Activated naive CD8-positive, alpha-beta T cell treated with anti-CD3 and anti-CD28 coated beads for 36 hours (primary cell): ENCODE data around the gene PFKL. TPM values are rescaled to one million over a fixed set of nuclear protein-coding genes. Genes with fewer than 3 reads are reported as not detected.
"Not testable (repeated sequence)": the region's sequence is repeated elsewhere in the genome, so short reads cannot be mapped to it uniquely, and the experiment has no call there.

Experiments
- DNase-seq: peaks from one replicate; pipeline ENCODE4 v3.0.0; 2021
- H3K27ac Mint-ChIP-seq: one replicate; pipeline ENCODE4 v1.8.0; 2022; ENCODE audit warnings: mild to moderate bottlenecking, moderate library complexity, mixed read lengths
- H3K27me3 Mint-ChIP-seq: one replicate; pipeline ENCODE4 v1.8.0; 2022; ENCODE audit warnings: mild to moderate bottlenecking, mixed read lengths
- H3K36me3 Mint-ChIP-seq: one replicate; pipeline ENCODE4 v1.8.0; 2021; ENCODE audit warnings: mild to moderate bottlenecking, mixed read lengths
- H3K4me1 Mint-ChIP-seq: one replicate; pipeline ENCODE4 v1.8.0; 2021; ENCODE audit warnings: mixed read lengths
- H3K4me3 Mint-ChIP-seq: one replicate; pipeline ENCODE4 v1.8.0; 2022; ENCODE audit warnings: mild to moderate bottlenecking, moderate library complexity, mixed read lengths
- H3K9me3 Mint-ChIP-seq: one replicate; pipeline ENCODE4 v1.8.0; 2022; ENCODE audit warnings: mixed read lengths
- total RNA-seq, 2 experiments: library from RNA; stranded (reverse); gene quantifications; one replicate each; pipeline ENCODE4 v1.2.3, GENCODE V29; 2021

Gene PFKL
- total RNA-seq, 2 experiments from 2014 or later = 150 to 154 TPM

- Mint-ChIP-seq H3K4me1 (no peaks in the 10 kb centered on the region), H3K27me3 (no peaks in the 10 kb centered on the region), H3K4me3 (no peak overlapping the region), H3K9me3 (no peaks in the 10 kb centered on the region), H3K36me3 (peaks cover 1% of the 10 kb centered on the region), H3K27ac (no peak overlapping the region)
- no peak for DNase-seq
Measured at GRCh38 chr21:44331650-44332307, 31.9 kb downstream of the PFKL start.

GRCh38 chr21:44332383-44332782, 32.5 kb downstream of the PFKL start:
- no peaks in the 10 kb centered on the region for H3K9me3 Mint-ChIP-seq
- peaks cover 1% of the 10 kb centered on the region for H3K36me3 Mint-ChIP-seq
- H3K4me3 Mint-ChIP-seq = no peak overlapping the region
- H3K27ac Mint-ChIP-seq = no peak overlapping the region
- H3K27me3 Mint-ChIP-seq = no peaks in the 10 kb centered on the region
- H3K4me1 Mint-ChIP-seq = peaks cover under 1% of the 10 kb centered on the region
- no peak for DNase-seq

- H3K4me1 Mint-ChIP-seq = peaks cover 4% of the 10 kb centered on the region
- no peaks in the 10 kb centered on the region for H3K9me3 Mint-ChIP-seq
- H3K27me3 Mint-ChIP-seq = no peaks in the 10 kb centered on the region
- no peak overlapping the region for H3K27ac Mint-ChIP-seq
- H3K36me3 Mint-ChIP-seq = peaks cover 1% of the 10 kb centered on the region
- H3K4me3 Mint-ChIP-seq = no peak overlapping the region
- no peak for DNase-seq
Measured at GRCh38 chr21:44332965-44333364, 33.1 kb downstream of the PFKL start.

GRCh38 chr21:44333509-44334328, 33.9 kb downstream of the PFKL start:
- Mint-ChIP-seq H3K27ac (no peak overlapping the region), H3K4me3 (no peak overlapping the region), H3K36me3 (peaks cover 1% of the 10 kb centered on the region), H3K4me1 (peaks cover 6% of the 10 kb centered on the region), H3K27me3 (no peaks in the 10 kb centered on the region), H3K9me3 (no peaks in the 10 kb centered on the region)
- no peak for DNase-seq

- Mint-ChIP-seq H3K36me3 (peaks cover 1% of the 10 kb centered on the region), H3K27ac (no peak overlapping the region), H3K27me3 (no peaks in the 10 kb centered on the region), H3K9me3 (no peaks in the 10 kb centered on the region), H3K4me3 (no peak overlapping the region), H3K4me1 (peaks cover 6% of the 10 kb centered on the region)
- no peak for DNase-seq
Measured at GRCh38 chr21:44334329-44335030, 34.6 kb downstream of the PFKL start.

- Mint-ChIP-seq H3K4me3 (no peak overlapping the region), H3K27me3 (no peaks in the 10 kb centered on the region), H3K27ac (no peak overlapping the region)
Measured at GRCh38 chr21:44335266-44336059, 35.6 kb downstream of the PFKL start.

GRCh38 chr21:44337449-44337848, 37.6 kb downstream of the PFKL start:
- no peaks in the 10 kb centered on the region for H3K9me3 Mint-ChIP-seq
- no peaks in the 10 kb centered on the region for H3K36me3 Mint-ChIP-seq
- no peaks in the 10 kb centered on the region for H3K27me3 Mint-ChIP-seq
- no peak for DNase-seq
- H3K27ac Mint-ChIP-seq = no peak overlapping the region
- peaks cover 11% of the 10 kb centered on the region for H3K4me1 Mint-ChIP-seq
- no peak overlapping the region for H3K4me3 Mint-ChIP-seq

More at GRCh38 chr21:44335266-44336059, 35.6 kb downstream of the PFKL start:
- Mint-ChIP-seq H3K36me3 (peaks cover 1% of the 10 kb centered on the region), H3K9me3 (no peaks in the 10 kb centered on the region), H3K4me1 (peaks cover 7% of the 10 kb centered on the region)
- no peak for DNase-seq

- Mint-ChIP-seq H3K4me3 (peak overlapping the region; percentile 33), H3K27ac (peak overlapping the region; percentile 45), H3K27me3 (no peaks in the 10 kb centered on the region), H3K9me3 (no peaks in the 10 kb centered on the region), H3K4me1 (peaks cover 11% of the 10 kb centered on the region), H3K36me3 (no peaks in the 10 kb centered on the region)
- DNase-seq = peak; percentile 37
Measured at GRCh38 chr21:44337941-44338895, 38.4 kb downstream of the PFKL start.

- peak within 1 kb of the TSS; percentile 90 for H3K4me3 Mint-ChIP-seq
- H3K27me3 Mint-ChIP-seq = no peaks in the 10 kb centered on the region
- peak within 1 kb of the TSS; percentile 91 for H3K27ac Mint-ChIP-seq
- DNase-seq = peak; percentile 97
- no peaks in the 10 kb centered on the region for H3K36me3 Mint-ChIP-seq
- no peaks in the 10 kb centered on the region for H3K9me3 Mint-ChIP-seq
- H3K4me1 Mint-ChIP-seq = peaks cover 11% of the 10 kb centered on the region
Measured at GRCh38 chr21:44338971-44339910, 39.4 kb downstream of the PFKL start, which contains the start of gene CFAP410. Gene CFAP410 (minus strand): TSS chr21:44339390. CDS start chr21:44339194, 196 bp downstream.

GRCh38 chr21:44341726-44342458, 42.0 kb downstream of the PFKL start:
- H3K4me3 Mint-ChIP-seq, H3K36me3 Mint-ChIP-seq, DNase-seq, H3K27ac Mint-ChIP-seq, H3K9me3 Mint-ChIP-seq, H3K27me3 Mint-ChIP-seq: not testable (repeated sequence)
- H3K4me1 Mint-ChIP-seq = peaks cover 11% of the 10 kb centered on the region

GRCh38 chr21:44342981-44343380, 43.1 kb downstream of the PFKL start:
- H3K27me3 Mint-ChIP-seq, H3K4me1 Mint-ChIP-seq, H3K36me3 Mint-ChIP-seq, H3K9me3 Mint-ChIP-seq, H3K27ac Mint-ChIP-seq, DNase-seq, H3K4me3 Mint-ChIP-seq: not testable (repeated sequence)

- H3K27me3 Mint-ChIP-seq = peaks cover 11% of the 10 kb centered on the region
Measured at GRCh38 chr21:44344541-44345183, 44.8 kb downstream of the PFKL start.

More at GRCh38 chr21:44344541-44345183, 44.8 kb downstream of the PFKL start:
- H3K4me1 Mint-ChIP-seq = peaks cover 8% of the 10 kb centered on the region
- DNase-seq = no peak
- no peaks in the 10 kb centered on the region for H3K9me3 Mint-ChIP-seq
- H3K36me3 Mint-ChIP-seq = no peaks in the 10 kb centered on the region
- H3K4me3 Mint-ChIP-seq = no peak overlapping the region
- no peak overlapping the region for H3K27ac Mint-ChIP-seq
